Measurements from ENCODE around the gene TPST1.

GRCh38 chr7:66315192-66315591, 110.1 kb downstream of the TPST1 start:
- TF ChIP-seq CTCF (IDR thresholded peaks at IDR 0.05; ENCODE audit: insufficient read depth, low read depth, low read length) (no peak), EZH2 (IDR thresholded peaks at IDR 0.05; ENCODE audit: insufficient read depth, low read length) (no peak)

Data from astrocyte (in vitro differentiated cells and primary cell).